B cell (primary cell): ENCODE measurements around the gene ST8SIA2. TPM values are rescaled to one million over a fixed set of nuclear protein-coding genes. Genes with fewer than 3 reads are reported as not detected.

ENCODE experiments used
- ATAC-seq: fragments of 200-7000 bp; cut with Tn5 transposase; one replicate; pipeline ENCODE4 v1.10.0; 2021; ENCODE audit warnings: low read depth, mild to moderate bottlenecking, moderate number of reproducible peaks, moderate library complexity
- CTCF ChIA-PET: fragments of 350-600 bp; sonication (Branson Sonifier 250); formaldehyde crosslinking; loops from one replicate; lab custom pipeline; 2021; ENCODE audit warnings: antibody characterized with exemption, inconsistent platforms; lab: Charles Lee
- POLR2A ChIA-PET: fragments of 350-600 bp; sonication (Branson Sonifier 250); formaldehyde crosslinking; loops from one replicate; lab custom pipeline; 2021; ENCODE audit warnings: antibody characterized with exemption; lab: Charles Lee
- DNase-seq: peaks from one replicate; pipeline ENCODE4 v3.0.0; 2013
- H2AFZ ChIP-seq: 2 replicates; pipeline ENCODE4 v1.6.1; 2012; ENCODE audit warnings: mild to moderate bottlenecking, low read depth, low read length; ENCODE audit not compliant: insufficient read depth, poor library complexity, severe bottlenecking
- H3K27ac ChIP-seq, 2 donors: 1 replicate in 1 of 2; 2 replicates in 1 of 2; pipeline ENCODE4 v1.5.1; 2012 to 2013; ENCODE audit warnings: low read length in 2 of 2, mild to moderate bottlenecking in 2 of 2, moderate library complexity in 1 of 2
- H3K27me3 ChIP-seq, 4 experiments: fragments of 200-600 bp in 1 of 4; sonication (generic) in 1 of 4; replicated peaks in 1 of 4; 1 replicate in 2 of 4; 2 replicates in 2 of 4; pipeline versions ENCODE4 v1.6.1 to v1.7.0; 2013 to 2016; ENCODE audit warnings: low read length in 3 of 4, mild to moderate bottlenecking in 2 of 4, mixed read lengths in 1 of 4, moderate library complexity in 1 of 4; ENCODE audit not compliant: insufficient read depth in 4 of 4, control insufficient read depth in 3 of 4; ENCODE audit errors: control extremely low read depth in 1 of 4
- H3K36me3 ChIP-seq, 2 experiments: replicated peaks in 1 of 2; 1 replicate in 1 of 2; 2 replicates in 1 of 2; pipeline versions ENCODE4 v1.6.1 to v1.7.1; 2013; ENCODE audit warnings: low read length in 1 of 2; ENCODE audit not compliant: insufficient read depth in 2 of 2, control insufficient read depth in 1 of 2; ENCODE audit errors: control extremely low read depth in 1 of 2, extremely low read depth in 1 of 2
- H3K4me1 ChIP-seq, 2 donors: fragments of 200-600 bp in 1 of 2; sonication (generic) in 1 of 2; 1 replicate in 1 of 2; 2 replicates in 1 of 2; pipeline versions ENCODE4 v1.5.1 to v1.6.1; 2013 to 2017; ENCODE audit warnings: low read length in 2 of 2; ENCODE audit not compliant: control insufficient read depth in 2 of 2, insufficient read depth in 2 of 2
- H3K4me2 ChIP-seq: replicated peaks from 2 replicates; pipeline ENCODE3; 2012; ENCODE audit warnings: mild to moderate bottlenecking, low read depth, low read length; ENCODE audit not compliant: poor library complexity, severe bottlenecking
- H3K4me3 ChIP-seq, 5 experiments: fragments of 200-600 bp in 1 of 5; sonication (generic) in 1 of 5; 1 replicate in 3 of 5; 2 replicates in 2 of 5; pipeline versions ENCODE4 v1.5.1 to v1.7.0; 2011 to 2016; ENCODE audit warnings: low read length in 4 of 5, mild to moderate bottlenecking in 4 of 5, low read depth in 2 of 5, control low read depth in 1 of 5, moderate library complexity in 1 of 5; ENCODE audit not compliant: insufficient read depth in 1 of 5; ENCODE audit errors: control extremely low read depth in 1 of 5, extremely low read depth in 1 of 5
- H3K79me2 ChIP-seq: fragments of 200-600 bp; sonication (generic); one replicate; pipeline ENCODE4 v1.6.0; 2016; ENCODE audit warnings: low read length; ENCODE audit not compliant: control insufficient read depth, insufficient read depth
- H3K9ac ChIP-seq: fragments of 200-600 bp; sonication (generic); 2 replicates; pipeline ENCODE4 v1.6.1; 2017; ENCODE audit warnings: mild to moderate bottlenecking, low read length, moderate library complexity
- H3K9me3 ChIP-seq, 3 donors: one replicate each; pipeline versions ENCODE4 v1.6.1 to v1.7.1; 2013; ENCODE audit warnings: low read length in 2 of 3; ENCODE audit not compliant: control insufficient read depth in 2 of 3, insufficient read depth in 1 of 3; ENCODE audit errors: control extremely low read depth in 1 of 3
- H4K20me1 ChIP-seq: 2 replicates; pipeline ENCODE4 v1.6.0; 2012; ENCODE audit warnings: mild to moderate bottlenecking, low read length; ENCODE audit not compliant: insufficient read depth, control insufficient read depth, poor library complexity, severe bottlenecking
- H3K27ac Mint-ChIP-seq: one replicate; pipeline ENCODE4 v1.8.0; 2021; ENCODE audit warnings: mixed read lengths
- H3K27me3 Mint-ChIP-seq: one replicate; pipeline ENCODE4 v1.8.0; 2021; ENCODE audit warnings: mixed read lengths
- H3K4me1 Mint-ChIP-seq: one replicate; pipeline ENCODE4 v1.8.0; 2021; ENCODE audit warnings: mixed read lengths
- H3K4me3 Mint-ChIP-seq: one replicate; pipeline ENCODE4 v1.8.0; 2021; ENCODE audit warnings: mixed read lengths
- H3K9me3 Mint-ChIP-seq: one replicate; pipeline ENCODE4 v1.8.0; 2022; ENCODE audit warnings: mixed read lengths; ENCODE audit not compliant: insufficient read depth
- EZH2 ChIP-seq: IDR thresholded peaks from 2 replicates; pipeline ENCODE4 v1.6.1; 2012; ENCODE audit warnings: borderline replicate concordance, low read depth, mild to moderate bottlenecking, moderate library complexity, low read length; ENCODE audit not compliant: insufficient read depth, poor library complexity, severe bottlenecking
- WGBS: methylation state at CpG from one replicate; pipeline ENCODE4 v1.1.5; 2013; ENCODE audit warnings: missing lambda C conversion rate; ENCODE audit not compliant: insufficient coverage; 5-methylcytosine and 5-hydroxymethylcytosine counted together
- intact Hi-C: fragments of 100-400 bp; cut with micrococcal nuclease; formaldehyde crosslinking; loops from one replicate; pipeline ENCODE4 v1.10.0; 2022
- polyA plus RNA-seq: library from polyadenylated mRNA; depleted of rRNA; stranded (reverse); fragments of >200 nt; gene quantifications from 2 replicates; pipeline ENCODE4 v1.2.3, GENCODE V29; 2012
- total RNA-seq, 2 donors: library from RNA; stranded (reverse); fragments of 120-200 nt in 1 of 2; gene quantifications; 1 replicate in 1 of 2; 2 replicates in 1 of 2; pipeline versions ENCODE4 v1.2.3 to v1.2.4, GENCODE V29; 2013 to 2022
- TF ChIP-seq, protein P1 (sequence below): fragments of 200-600 bp; IDR thresholded peaks from one replicate; pipeline ENCODE4 v1.8.0; 2022; ENCODE audit warnings: antibody characterized with exemption, mild to moderate bottlenecking

Gene ST8SIA2
- total and polyA plus RNA-seq, 2 donors (not counting 1 experiment from before 2014, with no cell fraction given) = not detected

DNA sequence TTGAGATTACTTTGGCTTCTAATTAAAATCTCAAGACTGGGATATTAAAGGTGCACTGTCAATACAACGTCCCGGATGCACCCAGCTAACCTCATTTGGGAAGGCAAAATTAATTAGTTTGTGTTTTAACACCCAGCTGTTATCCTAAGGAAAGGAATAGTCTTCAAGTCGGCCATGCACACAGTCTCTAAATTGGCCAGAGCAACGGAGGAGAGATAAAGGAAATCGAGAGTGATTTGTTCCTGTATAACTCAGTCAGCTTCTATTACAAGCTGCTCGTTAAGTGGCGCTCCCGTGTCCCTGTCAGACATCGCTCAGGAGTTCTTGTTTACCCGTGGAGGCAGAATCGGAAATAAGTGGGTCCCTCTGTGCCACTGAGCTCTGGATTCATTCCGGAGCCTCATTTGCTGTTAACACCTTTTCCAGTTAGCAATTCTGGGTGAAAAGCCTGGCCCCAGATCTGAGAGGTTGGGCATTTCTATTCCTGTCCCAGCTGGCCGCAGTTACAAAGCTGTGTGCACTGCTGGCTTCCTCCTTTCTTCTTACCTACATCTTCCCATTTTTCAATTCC, 63.9 kb downstream of the ST8SIA2 start:
- no peaks in the 10 kb centered on the region for H3K9me3 Mint-ChIP-seq
- intact Hi-C loops = no loop called here
- H3K27ac ChIP-seq = no peak overlapping the region
- POLR2A ChIA-PET = no interaction called here
- H3K36me3 ChIP-seq = no peaks in the 10 kb centered on the region
- no peak overlapping the region for H3K4me2 ChIP-seq
- CTCF ChIA-PET = no interaction called here
- no peaks in the 10 kb centered on the region for H3K79me2 ChIP-seq
- no peak overlapping the region for H3K4me3 ChIP-seq
- DNase-seq (no peak), ATAC-seq (no peak)
- no peaks in the 10 kb centered on the region for H4K20me1 ChIP-seq
- no peaks in the 10 kb centered on the region for H3K27me3 ChIP-seq
- no peaks in the 10 kb centered on the region for H3K4me1 Mint-ChIP-seq
- no peak overlapping the region for H3K9ac ChIP-seq
- H3K9me3 ChIP-seq = peaks cover 0 to 2% (median 0%) of the 10 kb centered on the region in 3 donors
- H2AFZ ChIP-seq = no peak overlapping the region
- WGBS = 58% methylated on average over 10 of the region's 13 CpGs
- no peak overlapping the region for H3K27ac Mint-ChIP-seq
- H3K27me3 Mint-ChIP-seq = peaks cover under 1% of the 10 kb centered on the region
- TF ChIP-seq, protein P1, sequence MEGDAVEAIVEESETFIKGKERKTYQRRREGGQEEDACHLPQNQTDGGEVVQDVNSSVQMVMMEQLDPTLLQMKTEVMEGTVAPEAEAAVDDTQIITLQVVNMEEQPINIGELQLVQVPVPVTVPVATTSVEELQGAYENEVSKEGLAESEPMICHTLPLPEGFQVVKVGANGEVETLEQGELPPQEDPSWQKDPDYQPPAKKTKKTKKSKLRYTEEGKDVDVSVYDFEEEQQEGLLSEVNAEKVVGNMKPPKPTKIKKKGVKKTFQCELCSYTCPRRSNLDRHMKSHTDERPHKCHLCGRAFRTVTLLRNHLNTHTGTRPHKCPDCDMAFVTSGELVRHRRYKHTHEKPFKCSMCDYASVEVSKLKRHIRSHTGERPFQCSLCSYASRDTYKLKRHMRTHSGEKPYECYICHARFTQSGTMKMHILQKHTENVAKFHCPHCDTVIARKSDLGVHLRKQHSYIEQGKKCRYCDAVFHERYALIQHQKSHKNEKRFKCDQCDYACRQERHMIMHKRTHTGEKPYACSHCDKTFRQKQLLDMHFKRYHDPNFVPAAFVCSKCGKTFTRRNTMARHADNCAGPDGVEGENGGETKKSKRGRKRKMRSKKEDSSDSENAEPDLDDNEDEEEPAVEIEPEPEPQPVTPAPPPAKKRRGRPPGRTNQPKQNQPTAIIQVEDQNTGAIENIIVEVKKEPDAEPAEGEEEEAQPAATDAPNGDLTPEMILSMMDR = no peak
- TF ChIP-seq EZH2 = no peak
- H3K4me1 ChIP-seq = no peaks in the 10 kb centered on the region
- H3K4me3 Mint-ChIP-seq = no peak overlapping the region

DNA sequence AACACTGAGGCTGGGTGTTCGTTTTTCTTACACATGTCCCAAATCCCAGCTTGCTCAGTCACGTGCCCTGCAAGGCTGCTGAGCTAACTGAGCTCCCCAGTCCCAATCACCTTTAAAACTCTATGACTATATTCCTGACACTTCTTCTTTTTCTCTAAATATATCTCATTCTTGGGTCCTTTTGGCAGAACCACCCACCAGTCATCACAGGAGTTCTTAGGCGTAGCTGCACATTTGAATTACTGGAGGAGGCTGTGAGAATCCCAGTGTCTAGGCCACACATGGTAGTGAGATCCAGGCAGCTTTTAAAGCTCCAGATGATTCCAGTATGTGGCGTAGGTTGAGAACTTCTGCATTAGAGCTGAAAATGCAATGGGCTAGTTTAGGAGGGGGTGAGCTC, 66.3 kb downstream of the ST8SIA2 start:
- H4K20me1 ChIP-seq = no peaks in the 10 kb centered on the region
- intact Hi-C loops = no loop called here
- ChIA-PET POLR2A (no interaction called here), CTCF (no interaction called here)
- DNase-seq (no peak), ATAC-seq (no peak)
- 86% methylated on average over 3 of the region's 4 CpGs for WGBS
- H3K4me3 ChIP-seq = no peak overlapping the region
- Mint-ChIP-seq H3K9me3 (no peaks in the 10 kb centered on the region), H3K27ac (no peak overlapping the region), H3K4me1 (no peaks in the 10 kb centered on the region), H3K4me3 (no peak overlapping the region), H3K27me3 (no peaks in the 10 kb centered on the region)
- no peak overlapping the region for H3K4me2 ChIP-seq
- H3K4me1 ChIP-seq = no peaks in the 10 kb centered on the region
- no peaks in the 10 kb centered on the region for H3K27me3 ChIP-seq
- H3K79me2 ChIP-seq = no peaks in the 10 kb centered on the region
- no peak overlapping the region for H3K27ac ChIP-seq
- no peaks in the 10 kb centered on the region for H3K36me3 ChIP-seq
- peaks cover 0 to 2% (median 0%) of the 10 kb centered on the region in 3 donors for H3K9me3 ChIP-seq
- TF ChIP-seq, protein P1 = no peak
- no peak for TF ChIP-seq EZH2
- H3K9ac ChIP-seq = no peak overlapping the region
- H2AFZ ChIP-seq = no peak overlapping the region
